ENCODE data around the gene SLC4A2. TPM values are rescaled to one million over a fixed set of nuclear protein-coding genes. Genes with fewer than 3 reads are reported as not detected.

Gene SLC4A2
- total RNA-seq, 1 donor from 2014 or later = 390 TPM

GRCh38 chr7:151085691-151086620, 26.6 kb downstream of the SLC4A2 start, which contains the start of gene AGAP3:
TSS of gene AGAP3 (plus strand) at chr7:151086475. CDS start at chr7:151086742, 267 bp downstream.
- H3K4me3 ChIP-seq = peak within 1 kb of the TSS; percentile 63 to 85
- H3K27me3 ChIP-seq = no peaks in the 10 kb centered on the region
- DNase-seq (ENCODE audit: low spot score in 2 of 2) = peak; percentile 70 to 93
- no peaks in the 10 kb centered on the region for H3K36me3 ChIP-seq
- H3K27ac ChIP-seq = peak within 1 kb of the TSS; percentile 85 to 91
- intact Hi-C loops (cut with DNase I) = loop anchor here (10.0 kb wide), 2 partner anchors 669 to 1371 kb away; a partner anchor contains a TSS
- peaks cover 24 to 51% of the 10 kb centered on the region in 2 donors for H3K4me1 ChIP-seq
- no peak for TF ChIP-seq CTCF (IDR thresholded peaks at IDR 0.05)
- no peaks in the 10 kb centered on the region for H3K9me3 ChIP-seq

- intact Hi-C loops (cut with DNase I) = loop anchor here (1.0 to 10.0 kb wide), 5 partner anchors 24 to 1372 kb away; partner anchors contain the start of genes ABCB8 and SLC4A2
- Histone ChIP-seq H3K4me1 (peaks cover 17 to 42% of the 10 kb centered on the region in 2 donors), H3K27me3 (no peaks in the 10 kb centered on the region), H3K9me3 (no peaks in the 10 kb centered on the region), H3K4me3 (peak overlapping the region; percentile 63 to 85), H3K36me3 (peaks cover 0 to 1% of the 10 kb centered on the region in 2 donors), H3K27ac (peak overlapping the region; percentile 64 to 82)
- DNase-seq (ENCODE audit: low spot score in 2 of 2) = no peak
- no peak for TF ChIP-seq CTCF (IDR thresholded peaks at IDR 0.05)
Measured at GRCh38 chr7:151086802-151087244, 27.4 kb downstream of the SLC4A2 start.

GRCh38 chr7:151087245-151088018, 28.0 kb downstream of the SLC4A2 start:
- peak overlapping the region; percentile 64 to 82 for H3K27ac ChIP-seq
- DNase-seq (ENCODE audit: low spot score in 2 of 2) = no peak
- intact Hi-C loops (cut with DNase I) = loop anchor here (1.0 to 10.0 kb wide), 5 partner anchors 24 to 1373 kb away; partner anchors contain the start of genes ABCB8 and SLC4A2
- H3K36me3 ChIP-seq = peaks cover 0 to 4% of the 10 kb centered on the region in 2 donors
- H3K4me1 ChIP-seq = peaks cover 10 to 36% of the 10 kb centered on the region in 2 donors
- TF ChIP-seq CTCF (IDR thresholded peaks at IDR 0.05) = peak in 2 of 3 experiments; percentile 10 to 29
- H3K4me3 ChIP-seq = peak overlapping the region; percentile 63 to 85
- H3K27me3 ChIP-seq = no peaks in the 10 kb centered on the region
- H3K9me3 ChIP-seq = no peaks in the 10 kb centered on the region

GRCh38 chr7:151088019-151088855, 28.8 kb downstream of the SLC4A2 start:
- Histone ChIP-seq H3K9me3 (no peaks in the 10 kb centered on the region), H3K36me3 (peaks cover 0 to 4% of the 10 kb centered on the region in 2 donors), H3K4me1 (peaks cover 8 to 34% of the 10 kb centered on the region in 2 donors), H3K4me3 (peak overlapping the region; percentile 63 to 85), H3K27me3 (no peaks in the 10 kb centered on the region), H3K27ac (peak overlapping the region; percentile 64 to 82)
- intact Hi-C loops (cut with DNase I) = loop anchor here (10.0 kb wide), 2 partner anchors 667 to 1373 kb away; a partner anchor contains a TSS
- no peak for DNase-seq (ENCODE audit: low spot score in 2 of 2)
- TF ChIP-seq CTCF (IDR thresholded peaks at IDR 0.05) = no peak

Data from ascending aorta (tissue), 2 donors.